Measurements from ENCODE around the gene EPHA8. TPM values are rescaled to one million over a fixed set of nuclear protein-coding genes. Genes with fewer than 3 reads are reported as not detected.

Gene EPHA8
- total RNA-seq, 1 donor from 2014 or later, result not detected

GRCh38 chr1:22616571-22616970 lies 53.3 kb downstream of the EPHA8 start:
- DNase-seq (ENCODE audit: low read depth in 2 of 2), result no peak

GRCh38 chr1:22618056-22618455 lies 54.8 kb downstream of the EPHA8 start:
- DNase-seq (ENCODE audit: low read depth in 2 of 2), result no peak

GRCh38 chr1:22619252-22619651 lies 56.0 kb downstream of the EPHA8 start:
- DNase-seq (ENCODE audit: low read depth in 2 of 2), result no peak

- no peak for DNase-seq (ENCODE audit: low read depth in 2 of 2)
Measured at GRCh38 chr1:22619798-22620197, 56.5 kb downstream of the EPHA8 start.

- no peak for DNase-seq (ENCODE audit: low read depth in 2 of 2)
Measured at GRCh38 chr1:22621761-22622160, 58.5 kb downstream of the EPHA8 start.

GRCh38 chr1:22625262-22625925 lies 62.1 kb downstream of the EPHA8 start:
- peak in 1 of 2 donors; percentile 12 for DNase-seq (ENCODE audit: low read depth in 2 of 2)

GRCh38 chr1:22626237-22627157 lies 63.2 kb downstream of the EPHA8 start:
- no peak for DNase-seq (ENCODE audit: low read depth in 2 of 2)

- DNase-seq (ENCODE audit: low read depth in 2 of 2), result no peak
Measured at GRCh38 chr1:22627331-22627730, 64.0 kb downstream of the EPHA8 start.

- no peak for DNase-seq (ENCODE audit: low read depth in 2 of 2)
Measured at GRCh38 chr1:22628698-22629444, 65.6 kb downstream of the EPHA8 start.

GRCh38 chr1:22629886-22630285 lies 66.6 kb downstream of the EPHA8 start:
- no peak for DNase-seq (ENCODE audit: low read depth in 2 of 2)

GRCh38 chr1:22633697-22634463 lies 70.6 kb downstream of the EPHA8 start:
- DNase-seq (ENCODE audit: low read depth in 2 of 2), result no peak

GRCh38 chr1:22635436-22635835 lies 72.1 kb downstream of the EPHA8 start:
- no peak for DNase-seq (ENCODE audit: low read depth in 2 of 2)

- DNase-seq (ENCODE audit: low read depth in 2 of 2), result no peak
Measured at GRCh38 chr1:22636353-22636752, 73.1 kb downstream of the EPHA8 start, which contains the start of gene C1QA. TSS of gene C1QA (plus strand) at chr1:22636628. CDS start at chr1:22637617, 989 bp downstream.

GRCh38 chr1:22636927-22637326 lies 73.6 kb downstream of the EPHA8 start:
- DNase-seq (ENCODE audit: low read depth in 2 of 2), result no peak

- DNase-seq (ENCODE audit: low read depth in 2 of 2), result no peak
Measured at GRCh38 chr1:22637907-22638445, 74.7 kb downstream of the EPHA8 start.

GRCh38 chr1:22638476-22639234 lies 75.4 kb downstream of the EPHA8 start:
- DNase-seq (ENCODE audit: low read depth in 2 of 2), result no peak

GRCh38 chr1:22639286-22639685 lies 76.0 kb downstream of the EPHA8 start:
- DNase-seq (ENCODE audit: low read depth in 2 of 2), result peak in 1 of 2 donors; percentile 29

- no peak for DNase-seq (ENCODE audit: low read depth in 2 of 2)
Measured at GRCh38 chr1:22641247-22641646, 78.0 kb downstream of the EPHA8 start.

- DNase-seq (ENCODE audit: low read depth in 2 of 2), result peak; percentile 9 to 51
Measured at GRCh38 chr1:22641906-22642636, 78.8 kb downstream of the EPHA8 start.
